ENCODE measurements around the gene MADD.

MADD gene

GRCh38 chr11:47317064-47317828 is 47.3 kb downstream of the MADD start:
- Mint-ChIP-seq H3K36me3 (ENCODE audit: insufficient read depth) (peaks cover 59% of the 10 kb centered on the region), H3K27ac (ENCODE audit: low read depth) (peak overlapping the region; percentile 7)
- no peak for ATAC-seq (replicated peaks; ENCODE audit: extremely low read depth, poor library complexity, severe bottlenecking)

DNA sequence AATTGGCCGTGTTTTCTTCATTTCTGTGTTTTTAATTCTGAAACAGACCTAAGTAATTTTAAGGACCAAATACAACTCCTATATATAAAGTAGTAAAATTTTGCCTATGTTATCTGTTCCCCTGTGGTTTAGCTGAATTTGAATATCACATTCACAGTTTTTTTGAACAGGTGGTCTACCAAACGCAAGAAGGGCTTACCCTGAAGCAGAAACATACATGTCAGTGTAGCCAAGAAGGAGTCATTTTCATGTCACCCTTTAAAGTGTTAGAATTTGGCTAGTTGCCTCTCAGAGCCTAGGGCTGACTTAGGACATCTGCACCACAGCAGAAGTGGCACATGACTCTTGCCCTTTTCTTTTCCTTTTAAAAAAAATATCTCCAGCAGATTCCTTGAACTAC is 48.2 kb downstream of the MADD start:
- Mint-ChIP-seq H3K27me3 (no peaks in the 10 kb centered on the region), H3K4me3 (no peak overlapping the region), H3K4me1 (peaks cover 10% of the 10 kb centered on the region), H3K27ac (ENCODE audit: low read depth) (no peak overlapping the region), H3K9me3 (no peaks in the 10 kb centered on the region), H3K36me3 (ENCODE audit: insufficient read depth) (peaks cover 50% of the 10 kb centered on the region)
- ATAC-seq (replicated peaks; ENCODE audit: extremely low read depth, poor library complexity, severe bottlenecking) (no peak), DNase-seq (ENCODE audit: low spot score in 2 of 2) (no peak)

More at GRCh38 chr11:47317064-47317828, 47.3 kb downstream of the MADD start:
- no peaks in the 10 kb centered on the region for H3K9me3 Mint-ChIP-seq
- H3K4me1 Mint-ChIP-seq, result peaks cover 10% of the 10 kb centered on the region
- no peak for DNase-seq (ENCODE audit: low spot score in 2 of 2)
- H3K4me3 Mint-ChIP-seq, result no peak overlapping the region
- no peaks in the 10 kb centered on the region for H3K27me3 Mint-ChIP-seq

- H3K9me3 Mint-ChIP-seq, result no peaks in the 10 kb centered on the region
- H3K36me3 Mint-ChIP-seq (ENCODE audit: insufficient read depth), result peaks cover 32% of the 10 kb centered on the region
- no peaks in the 10 kb centered on the region for H3K27me3 Mint-ChIP-seq
- H3K4me1 Mint-ChIP-seq, result peaks cover 12% of the 10 kb centered on the region
- DNase-seq (ENCODE audit: low spot score in 2 of 2) (no peak), ATAC-seq (replicated peaks; ENCODE audit: extremely low read depth, poor library complexity, severe bottlenecking) (no peak)
- H3K4me3 Mint-ChIP-seq, result no peak overlapping the region
- peak overlapping the region; percentile 77 for H3K27ac Mint-ChIP-seq (ENCODE audit: low read depth)
These were observed 54.6 kb downstream of the MADD start for GRCh38 chr11:47324520-47324919.

- no peak for ATAC-seq (replicated peaks; ENCODE audit: extremely low read depth, poor library complexity, severe bottlenecking)
- DNase-seq (ENCODE audit: low spot score in 2 of 2), result no peak
- H3K36me3 Mint-ChIP-seq (ENCODE audit: insufficient read depth), result peaks cover 33% of the 10 kb centered on the region
- H3K4me3 Mint-ChIP-seq, result no peak overlapping the region
- no peaks in the 10 kb centered on the region for H3K9me3 Mint-ChIP-seq
- H3K27me3 Mint-ChIP-seq, result no peaks in the 10 kb centered on the region
- H3K4me1 Mint-ChIP-seq, result peaks cover 12% of the 10 kb centered on the region
- peak overlapping the region; percentile 77 for H3K27ac Mint-ChIP-seq (ENCODE audit: low read depth)
These were observed 55.5 kb downstream of the MADD start for GRCh38 chr11:47325271-47326041.

DNA sequence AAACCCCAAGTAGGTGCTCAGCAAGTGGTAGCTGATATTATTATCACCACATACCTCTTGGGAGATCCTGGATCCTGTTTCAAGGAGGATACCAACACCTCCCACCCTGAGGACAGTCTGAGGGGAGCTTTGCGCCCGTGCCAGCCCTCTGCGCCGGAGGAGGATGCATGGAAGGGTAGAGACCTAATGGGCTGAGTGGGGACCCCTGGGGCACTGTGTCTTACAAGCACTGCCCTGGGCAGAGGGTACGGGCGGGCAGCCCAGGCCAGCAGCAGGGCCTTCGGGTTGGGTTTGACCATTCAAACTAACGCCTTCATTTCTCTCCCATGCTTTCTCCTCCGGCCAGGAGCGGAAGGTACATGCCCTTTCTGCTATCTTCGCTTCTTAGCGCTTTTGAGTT is 56.3 kb downstream of the MADD start:
- DNase-seq (ENCODE audit: low spot score in 2 of 2), result no peak
- H3K4me3 Mint-ChIP-seq, result no peak overlapping the region
- H3K9me3 Mint-ChIP-seq, result no peaks in the 10 kb centered on the region
- no peak for ATAC-seq (replicated peaks; ENCODE audit: extremely low read depth, poor library complexity, severe bottlenecking)
- peak overlapping the region; percentile 39 for H3K27ac Mint-ChIP-seq (ENCODE audit: low read depth)
- peaks cover 12% of the 10 kb centered on the region for H3K4me1 Mint-ChIP-seq
- peaks cover 35% of the 10 kb centered on the region for H3K36me3 Mint-ChIP-seq (ENCODE audit: insufficient read depth)
- H3K27me3 Mint-ChIP-seq, result no peaks in the 10 kb centered on the region

DNA sequence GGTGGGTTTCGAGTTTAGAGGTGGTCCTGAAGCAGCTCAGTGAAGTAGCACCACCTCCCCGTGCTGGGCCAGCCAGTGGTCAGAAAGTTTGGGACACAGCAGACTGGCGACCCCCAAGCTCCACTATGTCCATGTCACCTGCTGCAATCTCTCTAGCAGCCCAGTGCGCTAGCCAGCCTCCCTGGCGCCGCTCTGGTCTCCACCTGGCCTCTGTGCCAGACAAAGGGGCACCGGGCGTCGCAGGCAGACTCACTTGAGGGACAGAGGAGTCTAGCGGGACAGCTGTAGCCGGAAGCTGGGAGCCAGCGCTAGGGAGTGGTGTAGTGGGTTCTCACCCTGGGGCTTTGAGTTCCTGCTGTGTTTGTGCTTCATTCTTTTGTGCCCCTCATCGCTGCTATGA is 57.1 kb downstream of the MADD start:
- peak overlapping the region; percentile 39 for H3K27ac Mint-ChIP-seq (ENCODE audit: low read depth)
- no peaks in the 10 kb centered on the region for H3K9me3 Mint-ChIP-seq
- no peak for ATAC-seq (replicated peaks; ENCODE audit: extremely low read depth, poor library complexity, severe bottlenecking)
- H3K4me3 Mint-ChIP-seq, result no peak overlapping the region
- H3K27me3 Mint-ChIP-seq, result no peaks in the 10 kb centered on the region
- no peak for DNase-seq (ENCODE audit: low spot score in 2 of 2)
- H3K4me1 Mint-ChIP-seq, result peaks cover 12% of the 10 kb centered on the region
- H3K36me3 Mint-ChIP-seq (ENCODE audit: insufficient read depth), result peaks cover 31% of the 10 kb centered on the region

- Mint-ChIP-seq H3K27me3 (no peaks in the 10 kb centered on the region), H3K9me3 (no peaks in the 10 kb centered on the region), H3K36me3 (ENCODE audit: insufficient read depth) (peaks cover 30% of the 10 kb centered on the region), H3K4me3 (no peak overlapping the region), H3K27ac (ENCODE audit: low read depth) (peak overlapping the region; percentile 39), H3K4me1 (peaks cover 12% of the 10 kb centered on the region)
- no peak for ATAC-seq (replicated peaks; ENCODE audit: extremely low read depth, poor library complexity, severe bottlenecking)
- no peak for DNase-seq (ENCODE audit: low spot score in 2 of 2)
These were observed 58.0 kb downstream of the MADD start for GRCh38 chr11:47327949-47328348.

DNA sequence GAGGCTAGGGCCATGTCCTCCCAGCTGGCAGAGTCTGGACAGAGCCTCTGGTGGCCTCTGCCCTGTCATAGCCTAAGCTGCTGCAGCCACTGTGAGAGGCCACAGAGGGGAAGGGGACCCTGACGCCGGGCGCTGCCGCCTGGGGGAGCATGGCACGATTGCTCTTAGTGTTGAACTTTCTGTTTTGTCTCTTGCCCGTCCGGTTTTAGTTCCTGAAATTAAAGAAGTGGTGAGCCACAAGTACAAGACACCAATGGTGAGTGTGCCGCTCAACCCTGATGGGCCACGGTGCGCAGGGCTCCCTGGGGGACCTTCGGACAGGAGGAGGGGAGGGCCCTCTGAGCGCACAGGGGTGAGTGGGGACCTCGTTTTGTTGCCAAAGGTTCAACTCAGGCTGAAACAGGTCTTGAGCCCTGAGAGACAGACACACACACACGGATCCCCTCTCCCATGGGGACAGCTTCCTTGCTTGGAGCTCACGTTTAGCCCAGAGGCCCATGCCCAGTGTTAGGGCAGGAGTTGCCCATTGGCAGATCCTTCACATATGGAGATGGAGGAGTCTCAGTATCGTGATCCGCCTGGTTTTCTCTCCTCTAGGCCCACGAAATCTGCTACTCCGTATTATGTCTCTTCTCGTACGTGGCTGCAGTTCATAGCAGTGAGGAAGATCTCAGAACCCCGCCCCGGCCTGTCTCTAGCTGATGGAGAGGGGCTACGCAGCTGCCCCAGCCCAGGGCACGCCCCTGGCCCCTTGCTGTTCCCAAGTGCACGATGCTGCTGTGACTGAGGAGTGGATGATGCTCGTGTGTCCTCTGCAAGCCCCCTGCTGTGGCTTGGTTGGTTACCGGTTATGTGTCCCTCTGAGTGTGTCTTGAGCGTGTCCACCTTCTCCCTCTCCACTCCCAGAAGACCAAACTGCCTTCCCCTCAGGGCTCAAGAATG is 58.8 kb downstream of the MADD start:
- H3K27me3 Mint-ChIP-seq, result no peaks in the 10 kb centered on the region
- no peaks in the 10 kb centered on the region for H3K9me3 Mint-ChIP-seq
- peaks cover 30% of the 10 kb centered on the region for H3K36me3 Mint-ChIP-seq (ENCODE audit: insufficient read depth)
- H3K4me3 Mint-ChIP-seq, result no peak overlapping the region
- H3K4me1 Mint-ChIP-seq, result peaks cover 12% of the 10 kb centered on the region
- ATAC-seq (replicated peaks; ENCODE audit: extremely low read depth, poor library complexity, severe bottlenecking), result no peak
- H3K27ac Mint-ChIP-seq (ENCODE audit: low read depth), result no peak overlapping the region
- DNase-seq (ENCODE audit: low spot score in 2 of 2), result no peak

DNA sequence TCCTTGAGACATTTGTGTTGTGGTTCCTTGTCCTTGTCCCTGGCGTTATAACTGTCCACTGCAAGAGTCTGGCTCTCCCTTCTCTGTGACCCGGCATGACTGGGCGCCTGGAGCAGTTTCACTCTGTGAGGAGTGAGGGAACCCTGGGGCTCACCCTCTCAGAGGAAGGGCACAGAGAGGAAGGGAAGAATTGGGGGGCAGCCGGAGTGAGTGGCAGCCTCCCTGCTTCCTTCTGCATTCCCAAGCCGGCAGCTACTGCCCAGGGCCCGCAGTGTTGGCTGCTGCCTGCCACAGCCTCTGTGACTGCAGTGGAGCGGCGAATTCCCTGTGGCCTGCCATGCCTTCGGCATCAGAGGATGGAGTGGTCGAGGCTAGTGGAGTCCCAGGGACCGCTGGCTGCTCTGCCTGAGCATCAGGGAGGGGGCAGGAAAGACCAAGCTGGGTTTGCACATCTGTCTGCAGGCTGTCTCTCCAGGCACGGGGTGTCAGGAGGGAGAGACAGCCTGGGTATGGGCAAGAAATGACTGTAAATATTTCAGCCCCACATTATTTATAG is 59.6 kb downstream of the MADD start:
- no peak for DNase-seq (ENCODE audit: low spot score in 2 of 2)
- Mint-ChIP-seq H3K4me1 (peaks cover 12% of the 10 kb centered on the region), H3K9me3 (no peaks in the 10 kb centered on the region), H3K36me3 (ENCODE audit: insufficient read depth) (peaks cover 28% of the 10 kb centered on the region), H3K27ac (ENCODE audit: low read depth) (no peak overlapping the region), H3K27me3 (no peaks in the 10 kb centered on the region), H3K4me3 (no peak overlapping the region)
- no peak for ATAC-seq (replicated peaks; ENCODE audit: extremely low read depth, poor library complexity, severe bottlenecking)

- H3K9me3 Mint-ChIP-seq, result no peaks in the 10 kb centered on the region
- DNase-seq (ENCODE audit: low spot score in 2 of 2) (no peak), ATAC-seq (replicated peaks; ENCODE audit: extremely low read depth, poor library complexity, severe bottlenecking) (no peak)
- H3K4me3 Mint-ChIP-seq, result no peak overlapping the region
- peaks cover 22% of the 10 kb centered on the region for H3K36me3 Mint-ChIP-seq (ENCODE audit: insufficient read depth)
- H3K4me1 Mint-ChIP-seq, result peaks cover 5% of the 10 kb centered on the region
- no peaks in the 10 kb centered on the region for H3K27me3 Mint-ChIP-seq
- no peak overlapping the region for H3K27ac Mint-ChIP-seq (ENCODE audit: low read depth)
These were observed 60.3 kb downstream of the MADD start for GRCh38 chr11:47329987-47330931.

- DNase-seq (ENCODE audit: low spot score in 2 of 2) (no peak), ATAC-seq (replicated peaks; ENCODE audit: extremely low read depth, poor library complexity, severe bottlenecking) (no peak)
- Mint-ChIP-seq H3K27ac (ENCODE audit: low read depth) (no peak overlapping the region), H3K4me1 (no peaks in the 10 kb centered on the region), H3K9me3 (no peaks in the 10 kb centered on the region), H3K36me3 (ENCODE audit: insufficient read depth) (peaks cover 12% of the 10 kb centered on the region), H3K4me3 (no peak overlapping the region), H3K27me3 (no peaks in the 10 kb centered on the region)
These were observed 61.7 kb downstream of the MADD start for GRCh38 chr11:47331454-47332302.
